ENCODE data around the gene GPRC5D. TPM values are rescaled to one million over a fixed set of nuclear protein-coding genes. Genes with fewer than 3 reads are reported as not detected.

GPRC5D gene
- polyA plus RNA-seq, 1 of the 3 experiments (the other 2 are of a cell fraction) = not detected

- Histone ChIP-seq H3K36me3 (replicated peaks in 1 of 2; ENCODE audit: control insufficient read depth in 1 of 2, insufficient read depth in 2 of 2, low read length in 1 of 2) (peaks cover 0 to 6% of the 10 kb centered on the region in 2 experiments), H3K4me2 (no peak overlapping the region), H2AFZ (ENCODE audit: low read depth) (no peak overlapping the region), H4K20me1 (ENCODE audit: insufficient read depth) (no peaks in the 10 kb centered on the region), H3K9me2 (no peaks in the 10 kb centered on the region), H3K79me2 (ENCODE audit: insufficient read depth) (no peaks in the 10 kb centered on the region), H3K27ac (ENCODE audit: low read depth in 2 of 2, low read length in 1 of 2) (no peak overlapping the region), H3K4me1 (ENCODE audit: control insufficient read depth in 1 of 2, insufficient read depth in 2 of 2, low read depth in 1 of 2, low read length in 1 of 2) (peaks cover 0 to 4% of the 10 kb centered on the region in 2 experiments; a peak in 1 of 4 replicates), H3K9me3 (no peaks in the 10 kb centered on the region), H3K9ac (no peak overlapping the region), H3K27me3 (ENCODE audit: insufficient read depth) (no peaks in the 10 kb centered on the region), H3K4me3 (ENCODE audit: low read depth in 2 of 2, low read length in 1 of 2) (no peak overlapping the region), H3F3A (replicated peaks; ENCODE audit: insufficient read depth) (no peaks in the 10 kb centered on the region)
- DNase-seq = no peak
- CTCF ChIA-PET = interaction anchor here (1.0 to 3.1 kb wide), 3 partner anchors 13 to 282 kb away, joined by 3 to 9 read pairs (median 6); no protein-coding TSS in a partner anchor
- WGBS (ENCODE audit: low lambda C conversion rate) = 83% methylated on average over 6 of the region's 6 CpGs
- TF ChIP-seq SIN3A (IDR thresholded peaks at IDR 0.05; ENCODE audit: borderline replicate concordance, low read depth, low read length) (no peak), EZH2phosphoT487 (IDR thresholded peaks at IDR 0.05; ENCODE audit: borderline replicate concordance, low read depth) (no peak), FOSL2 (IDR thresholded peaks at IDR 0.05; ENCODE audit: borderline replicate concordance, low read depth) (no peak), RCOR1 (IDR thresholded peaks at IDR 0.05; ENCODE audit: low read length) (no peak), JUND (IDR thresholded peaks at IDR 0.05) (no peak)
- POLR2A ChIA-PET = no interaction called here
These were observed 22.3 kb downstream of the GPRC5D start for GRCh38 chr12:12929696-12930095.

- no peaks in the 10 kb centered on the region for H3F3A ChIP-seq (replicated peaks; ENCODE audit: insufficient read depth)
- H2AFZ ChIP-seq (ENCODE audit: low read depth) = peak overlapping the region; percentile 70; the same call in 1 of the 2 replicates
- no peaks in the 10 kb centered on the region for H3K9me2 ChIP-seq
- ChIA-PET CTCF (interaction anchor here (1.1 to 2.9 kb wide), 3 partner anchors 12 to 140 kb away, joined by 3 to 15 read pairs (median 4); no protein-coding TSS in a partner anchor), POLR2A (interaction anchor here (0.6 kb wide), 1 partner anchor 139 kb away, joined by 3 read pairs; no protein-coding TSS in a partner anchor)
- DNase-seq = peak; percentile 66
- H3K9me3 ChIP-seq = no peaks in the 10 kb centered on the region
- no peaks in the 10 kb centered on the region for H4K20me1 ChIP-seq (ENCODE audit: insufficient read depth)
- WGBS (ENCODE audit: low lambda C conversion rate) = 32% methylated on average over 18 of the region's 27 CpGs
- H3K4me2 ChIP-seq = peak overlapping the region; percentile 62
- peak overlapping the region in 1 of 2 experiments; percentile 33; a peak in 1 of 4 replicates for H3K27ac ChIP-seq (ENCODE audit: low read depth in 2 of 2, low read length in 1 of 2)
- peaks cover 0 to 4% of the 10 kb centered on the region in 2 experiments; a peak in 1 of 4 replicates for H3K4me1 ChIP-seq (ENCODE audit: control insufficient read depth in 1 of 2, insufficient read depth in 2 of 2, low read depth in 1 of 2, low read length in 1 of 2)
- no peaks in the 10 kb centered on the region for H3K79me2 ChIP-seq (ENCODE audit: insufficient read depth)
- no peaks in the 10 kb centered on the region for H3K27me3 ChIP-seq (ENCODE audit: insufficient read depth)
- H3K9ac ChIP-seq = peak overlapping the region; percentile 69; the same call in 1 of the 2 replicates
- H3K4me3 ChIP-seq (ENCODE audit: low read depth in 2 of 2, low read length in 1 of 2) = peak overlapping the region; percentile 44 to 56
- peaks cover 0 to 6% of the 10 kb centered on the region in 2 experiments for H3K36me3 ChIP-seq (replicated peaks in 1 of 2; ENCODE audit: control insufficient read depth in 1 of 2, insufficient read depth in 2 of 2, low read length in 1 of 2)
- TF ChIP-seq CHD2 (IDR thresholded peaks at IDR 0.05; ENCODE audit: low read length, partially characterized antibody) = no peak
- TF ChIP-seq NRF1 (IDR thresholded peaks at IDR 0.05; ENCODE audit: low read depth, low read length) = peak; percentile 95
- no peak for TF ChIP-seq RAD21 (IDR thresholded peaks at IDR 0.05; ENCODE audit: low read length)
- peak; percentile 64 for TF ChIP-seq MXI1 (IDR thresholded peaks at IDR 0.05; ENCODE audit: low read depth, low read length)
- no peak for TF ChIP-seq YY1 (IDR thresholded peaks at IDR 0.05; ENCODE audit: low read depth)
- no peak for TF ChIP-seq MEF2A (IDR thresholded peaks at IDR 0.05; ENCODE audit: borderline replicate concordance, low read depth)
- peak; percentile 47; the same call in 1 of the 2 replicates for TF ChIP-seq POLR2AphosphoS5 (IDR thresholded peaks at IDR 0.05; ENCODE audit: low read depth, low read length)
- no peak for TF ChIP-seq PBX3 (IDR thresholded peaks at IDR 0.05)
- TF ChIP-seq FOSL2 (IDR thresholded peaks at IDR 0.05; ENCODE audit: borderline replicate concordance, low read depth) = no peak
- TF ChIP-seq REST (IDR thresholded peaks at IDR 0.05; ENCODE audit: low read depth, low read length) = no peak
- no peak for TF ChIP-seq RXRA (IDR thresholded peaks at IDR 0.05; ENCODE audit: borderline replicate concordance, low read depth)
- no peak for TF ChIP-seq TEAD4 (IDR thresholded peaks at IDR 0.05; ENCODE audit: borderline replicate concordance, insufficient read depth)
- peak; percentile 41; the same call in 1 of the 2 replicates for TF ChIP-seq MAX (IDR thresholded peaks at IDR 0.05; ENCODE audit: low read depth)
- no peak for TF ChIP-seq NFIC (IDR thresholded peaks at IDR 0.05; ENCODE audit: borderline replicate concordance)
- TF ChIP-seq GABPA (IDR thresholded peaks at IDR 0.05; ENCODE audit: low read depth) = no peak
- TF ChIP-seq SMC3 (IDR thresholded peaks at IDR 0.05; ENCODE audit: low read depth, low read length) = no peak
- TF ChIP-seq USF1 (IDR thresholded peaks at IDR 0.05; ENCODE audit: borderline replicate concordance, low read depth) = peak; percentile 71; the same call in 1 of the 2 replicates
These were observed 24.5 kb downstream of the GPRC5D start for GRCh38 chr12:12927211-12928079.

All from SK-N-SH (cell line).